DOHH2 (cell line): ENCODE results near the gene TMEM243.

Source experiments
- EZH2phosphoT487 ChIP-seq: fragments of 200-600 bp; sonication (generic); IDR thresholded peaks from 2 replicates; pipeline ENCODE4 v1.6.1; 2017; ENCODE audit warnings: borderline replicate concordance, mild to moderate bottlenecking, antibody characterized with exemption, low read length, moderate library complexity, mixed read lengths
- TF ChIP-seq, protein P1 (sequence below): fragments of 200-600 bp; sonication (generic); IDR thresholded peaks from one replicate; pipeline ENCODE4 v1.5.1; 2014; ENCODE audit warnings: antibody characterized with exemption, mild to moderate bottlenecking, low read depth, low read length; ENCODE audit not compliant: poor library complexity, severe bottlenecking

DNA sequence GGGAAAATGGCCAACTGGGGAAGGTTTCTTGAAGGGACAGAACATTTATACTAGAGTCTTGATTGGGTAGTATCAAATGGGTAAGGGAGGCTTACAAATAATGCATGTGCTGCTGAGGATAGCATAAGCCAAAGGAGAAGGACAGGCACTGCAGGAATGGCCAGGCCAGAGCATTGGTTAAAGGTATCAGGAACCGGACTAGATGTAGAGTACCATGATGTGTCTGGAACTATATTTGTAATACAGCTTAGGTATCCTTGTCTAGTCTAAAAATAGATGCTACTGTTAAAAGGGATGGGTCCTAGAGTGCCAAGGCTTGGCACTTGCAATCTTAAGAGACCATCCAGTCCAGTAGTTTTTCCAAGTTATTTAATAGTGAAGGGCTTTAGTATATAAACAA is 20.3 kb downstream of the TMEM243 start:
- no peak for TF ChIP-seq EZH2phosphoT487
- TF ChIP-seq, protein P1, sequence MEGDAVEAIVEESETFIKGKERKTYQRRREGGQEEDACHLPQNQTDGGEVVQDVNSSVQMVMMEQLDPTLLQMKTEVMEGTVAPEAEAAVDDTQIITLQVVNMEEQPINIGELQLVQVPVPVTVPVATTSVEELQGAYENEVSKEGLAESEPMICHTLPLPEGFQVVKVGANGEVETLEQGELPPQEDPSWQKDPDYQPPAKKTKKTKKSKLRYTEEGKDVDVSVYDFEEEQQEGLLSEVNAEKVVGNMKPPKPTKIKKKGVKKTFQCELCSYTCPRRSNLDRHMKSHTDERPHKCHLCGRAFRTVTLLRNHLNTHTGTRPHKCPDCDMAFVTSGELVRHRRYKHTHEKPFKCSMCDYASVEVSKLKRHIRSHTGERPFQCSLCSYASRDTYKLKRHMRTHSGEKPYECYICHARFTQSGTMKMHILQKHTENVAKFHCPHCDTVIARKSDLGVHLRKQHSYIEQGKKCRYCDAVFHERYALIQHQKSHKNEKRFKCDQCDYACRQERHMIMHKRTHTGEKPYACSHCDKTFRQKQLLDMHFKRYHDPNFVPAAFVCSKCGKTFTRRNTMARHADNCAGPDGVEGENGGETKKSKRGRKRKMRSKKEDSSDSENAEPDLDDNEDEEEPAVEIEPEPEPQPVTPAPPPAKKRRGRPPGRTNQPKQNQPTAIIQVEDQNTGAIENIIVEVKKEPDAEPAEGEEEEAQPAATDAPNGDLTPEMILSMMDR = no peak
